Activated CD4-positive, alpha-beta T cell treated with anti-CD3 and anti-CD28 coated beads, Interleukin-2, amount 10 ng/mL, durations not matched to agents 7 days and 5 days (primary cell): ENCODE data around the gene RCHY1. TPM values are rescaled to one million over a fixed set of nuclear protein-coding genes. Genes with fewer than 3 reads are reported as not detected.
A peak's percentile ranks its signal among the peaks of the same experiment; 100 is the strongest.
"Not testable (repeated sequence)": the region's sequence is repeated elsewhere in the genome, so short reads cannot be mapped to it uniquely, and the experiment has no call there.

ENCODE experiments used
- CTCF ChIA-PET: fragments of 350-600 bp; sonication (Branson Sonifier 250); formaldehyde crosslinking; loops from one replicate; lab custom pipeline; 2021; ENCODE audit warnings: antibody characterized with exemption; lab: Charles Lee
- POLR2A ChIA-PET: fragments of 350-600 bp; sonication (Branson Sonifier 250); formaldehyde crosslinking; loops from one replicate; lab custom pipeline; 2021; ENCODE audit warnings: antibody characterized with exemption; lab: Charles Lee
- DNase-seq: peaks from one replicate; pipeline ENCODE4 v3.0.0-alpha.2; 2020
- H3K27ac Mint-ChIP-seq: one replicate; pipeline ENCODE4 v1.8.0; 2021; ENCODE audit warnings: mild to moderate bottlenecking, moderate library complexity, mixed read lengths
- H3K27me3 Mint-ChIP-seq: one replicate; pipeline ENCODE4 v1.8.0; 2021; ENCODE audit warnings: mixed read lengths
- H3K36me3 Mint-ChIP-seq: one replicate; pipeline ENCODE4 v1.8.0; 2021; ENCODE audit warnings: low read depth, mixed read lengths
- H3K4me1 Mint-ChIP-seq: one replicate; pipeline ENCODE4 v1.8.0; 2021; ENCODE audit warnings: mixed read lengths
- H3K4me3 Mint-ChIP-seq: one replicate; pipeline ENCODE4 v1.8.0; 2021; ENCODE audit warnings: mild to moderate bottlenecking, moderate library complexity, mixed read lengths
- H3K9me3 Mint-ChIP-seq: one replicate; pipeline ENCODE4 v1.8.0; 2021; ENCODE audit warnings: mixed read lengths
- total RNA-seq, 2 experiments: library from RNA; stranded (reverse); gene quantifications; one replicate each; pipeline ENCODE4 v1.2.3, GENCODE V29; 2021

Gene RCHY1
- total RNA-seq, 2 experiments from 2014 or later, result 23.5 to 27.1 TPM

DNA sequence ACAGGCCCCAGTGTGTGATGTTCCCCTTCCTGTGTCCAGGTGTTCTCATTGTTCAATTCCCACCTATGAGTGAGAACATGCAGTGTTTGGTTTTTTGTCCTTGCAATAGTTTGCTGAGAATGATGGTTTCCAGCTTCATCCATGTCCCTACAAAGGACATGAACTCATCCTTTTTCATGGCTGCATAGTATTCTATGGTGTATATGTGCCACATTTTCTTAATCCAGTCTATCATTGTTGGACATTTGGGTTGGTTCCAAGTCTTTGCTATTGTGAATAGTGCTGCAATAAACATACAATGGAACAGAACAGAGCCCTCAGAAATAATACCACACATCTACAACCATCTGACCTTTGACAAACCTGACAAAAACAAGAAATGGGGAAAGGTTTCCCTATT, 19.7 kb upstream of the RCHY1 start:
- Mint-ChIP-seq H3K9me3 (peaks cover 21% of the 10 kb centered on the region), H3K36me3 (peaks cover 42% of the 10 kb centered on the region)
- POLR2A ChIA-PET, CTCF ChIA-PET, H3K27ac Mint-ChIP-seq, H3K4me3 Mint-ChIP-seq, DNase-seq, H3K27me3 Mint-ChIP-seq, H3K4me1 Mint-ChIP-seq: not testable (repeated sequence)

DNA sequence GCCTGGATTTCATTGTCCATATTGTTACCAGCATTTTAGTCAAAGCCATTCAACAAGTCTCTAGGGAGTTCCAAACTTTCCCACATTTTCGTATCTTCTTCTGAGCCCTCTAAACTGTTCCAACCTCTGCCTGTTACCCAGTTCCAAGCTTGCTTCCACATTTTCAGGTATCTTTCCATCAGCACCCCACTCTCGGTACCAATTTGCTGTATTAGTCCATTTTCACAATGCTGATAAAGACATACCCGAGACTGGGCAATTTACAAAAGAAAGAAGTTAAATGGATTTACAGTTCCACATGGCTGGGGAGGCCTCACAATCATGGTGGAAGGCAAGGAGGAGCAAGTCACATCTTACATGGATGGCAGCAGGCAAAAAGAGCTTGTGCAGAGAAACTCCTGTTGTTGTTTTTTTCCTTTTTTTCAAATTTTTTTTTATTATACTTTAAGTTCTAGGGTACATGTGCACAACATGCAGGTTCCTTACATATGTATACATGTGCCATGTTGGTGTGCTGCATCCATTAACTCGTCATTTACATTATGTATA, 19.2 kb upstream of the RCHY1 start:
- H3K27ac Mint-ChIP-seq, H3K27me3 Mint-ChIP-seq, POLR2A ChIA-PET, DNase-seq, H3K4me3 Mint-ChIP-seq, CTCF ChIA-PET, H3K4me1 Mint-ChIP-seq: not testable (repeated sequence)
- Mint-ChIP-seq H3K36me3 (peaks cover 44% of the 10 kb centered on the region), H3K9me3 (peaks cover 21% of the 10 kb centered on the region)

DNA sequence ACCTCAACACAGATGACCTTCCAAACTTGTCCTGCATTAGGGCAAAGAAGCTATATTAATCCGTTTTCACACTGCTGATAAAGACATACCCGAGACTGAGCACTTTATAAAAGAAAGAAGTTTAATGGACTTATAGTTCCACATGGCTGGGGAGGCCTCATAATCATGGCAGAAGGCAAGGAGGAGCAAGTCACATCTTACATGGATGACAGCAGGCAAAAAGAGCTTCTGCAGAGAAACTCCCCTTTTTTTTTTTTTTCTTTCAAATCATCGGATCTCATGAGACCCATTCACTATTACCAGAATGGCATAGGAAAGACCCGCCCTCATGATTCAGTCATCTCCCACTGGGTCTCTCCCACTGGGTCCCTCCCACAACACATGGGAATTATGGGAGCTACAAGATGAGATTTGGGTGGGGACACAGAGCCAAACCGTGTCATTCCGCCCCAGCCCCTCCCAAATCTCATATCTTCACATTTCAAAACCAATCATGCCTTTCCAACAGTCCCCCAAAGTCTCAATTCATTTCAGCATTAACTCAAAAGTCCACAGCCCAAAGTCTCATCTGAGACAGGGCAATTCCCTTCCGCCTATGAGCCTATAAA, 17.4 kb upstream of the RCHY1 start:
- H3K4me1 Mint-ChIP-seq, H3K27me3 Mint-ChIP-seq, DNase-seq, H3K4me3 Mint-ChIP-seq, H3K27ac Mint-ChIP-seq: not testable (repeated sequence)
- Mint-ChIP-seq H3K9me3 (peaks cover 18% of the 10 kb centered on the region), H3K36me3 (peaks cover 54% of the 10 kb centered on the region)
- CTCF ChIA-PET, result interaction anchor here (0.9 kb wide), 2 partner anchors 26 to 57 kb away, joined by 3 read pairs; no protein-coding TSS in a partner anchor
- POLR2A ChIA-PET, result interaction anchor here (0.6 to 0.7 kb wide), 2 partner anchors 16 to 234 kb away, joined by 3 to 4 read pairs; no protein-coding TSS in a partner anchor

DNA sequence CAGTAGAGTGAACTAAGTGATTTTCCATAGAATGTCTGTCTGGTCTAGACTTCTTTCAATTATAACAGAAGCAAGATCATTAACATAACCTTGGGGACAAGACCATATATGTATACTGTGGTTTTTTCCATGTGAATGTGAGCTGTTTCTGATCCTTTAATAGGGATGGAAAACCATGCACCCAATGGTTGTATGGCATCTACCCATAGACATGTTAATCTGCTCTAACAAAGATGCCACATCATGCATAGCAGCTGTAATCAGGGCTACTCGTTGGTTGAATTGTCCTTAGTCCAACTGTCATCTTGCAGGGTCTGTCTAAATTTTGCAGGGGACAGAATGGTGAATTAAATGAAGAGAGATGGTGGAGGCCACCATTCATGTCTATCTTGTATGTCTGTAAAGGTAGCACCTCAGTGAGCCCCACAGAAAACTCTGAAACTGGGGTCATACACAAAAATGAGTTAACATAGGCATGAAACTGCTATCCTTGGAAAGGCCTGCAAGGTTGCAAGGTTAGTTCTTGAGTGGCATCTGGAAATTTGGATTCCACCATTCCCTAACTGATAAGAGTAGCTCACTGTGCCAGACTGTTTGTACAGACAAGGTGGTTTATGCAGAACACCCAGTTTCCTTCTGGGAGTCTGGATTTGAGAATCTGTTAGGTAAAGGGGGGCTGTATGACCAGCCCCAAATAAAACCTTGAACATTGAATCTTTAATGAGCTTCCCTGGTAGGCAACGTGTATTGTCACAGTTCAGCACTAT, 16.5 kb upstream of the RCHY1 start:
- DNase-seq, result no peak
- H3K4me3 Mint-ChIP-seq, result no peak overlapping the region
- ChIA-PET POLR2A (interaction anchor here (0.6 kb wide), 1 partner anchor 235 kb away, joined by 4 read pairs; no protein-coding TSS in a partner anchor), CTCF (interaction anchor here (0.6 to 0.9 kb wide), 3 partner anchors 27 to 150 kb away, joined by 3 read pairs; no protein-coding TSS in a partner anchor)
- peaks cover 58% of the 10 kb centered on the region for H3K36me3 Mint-ChIP-seq
- no peaks in the 10 kb centered on the region for H3K4me1 Mint-ChIP-seq
- no peaks in the 10 kb centered on the region for H3K27me3 Mint-ChIP-seq
- peaks cover 18% of the 10 kb centered on the region for H3K9me3 Mint-ChIP-seq
- H3K27ac Mint-ChIP-seq, result no peak overlapping the region

DNA sequence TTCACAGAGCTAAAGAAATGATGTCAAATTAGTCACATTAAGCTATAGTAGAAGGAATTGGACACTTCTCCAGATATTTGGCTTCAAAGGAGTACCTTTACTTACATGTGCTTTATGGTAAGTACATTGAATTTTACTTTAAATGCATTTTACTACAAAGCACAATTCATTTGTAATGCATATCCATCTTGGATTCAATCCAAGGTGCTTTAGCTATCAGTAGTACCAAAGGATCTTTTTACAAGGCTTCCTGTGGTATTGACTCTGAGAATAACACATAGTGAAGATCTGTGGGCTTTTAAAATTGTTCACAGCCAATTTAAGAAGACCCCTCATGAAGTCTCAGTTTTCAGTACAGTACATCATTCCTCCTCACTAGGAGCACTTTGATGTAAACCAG, 13.3 kb upstream of the RCHY1 start:
- DNase-seq, result no peak
- Mint-ChIP-seq H3K27me3 (no peaks in the 10 kb centered on the region), H3K4me3 (no peak overlapping the region), H3K4me1 (peaks cover 8% of the 10 kb centered on the region), H3K9me3 (peaks cover 12% of the 10 kb centered on the region), H3K27ac (no peak overlapping the region), H3K36me3 (peaks cover 60% of the 10 kb centered on the region)
- POLR2A ChIA-PET, result no interaction called here
- CTCF ChIA-PET, result interaction anchor here (0.6 to 3.0 kb wide), 4 partner anchors 11 to 75 kb away, joined by 3 to 15 read pairs (median 4); partner anchors contain the start of genes RCHY1 and THAP6

DNA sequence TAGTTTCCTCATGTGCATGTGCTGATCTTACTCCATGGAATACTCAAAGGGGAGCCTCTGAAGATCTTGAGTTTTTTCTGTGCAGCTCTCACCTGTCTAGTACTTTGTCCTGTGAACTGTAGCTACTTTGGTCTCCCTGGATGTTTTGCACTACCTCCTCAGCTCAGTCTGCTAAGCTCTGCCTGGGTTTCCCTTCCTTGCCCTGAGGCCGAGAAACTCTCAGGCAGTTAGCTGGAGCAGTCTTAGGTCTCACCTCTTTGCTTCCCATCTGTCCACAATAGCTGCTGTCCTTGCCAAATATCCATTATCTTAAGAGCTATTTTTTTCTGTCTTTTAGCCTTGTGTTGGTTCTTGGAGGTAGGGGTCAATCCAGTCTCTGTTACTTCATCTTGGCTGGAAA, 11.7 kb upstream of the RCHY1 start:
- peaks cover 51% of the 10 kb centered on the region for H3K36me3 Mint-ChIP-seq
- ChIA-PET POLR2A (interaction anchor here (1.2 kb wide), 1 partner anchor 11 kb away, joined by 3 read pairs; no protein-coding TSS in a partner anchor), CTCF (interaction anchor here (1.1 kb wide), 1 partner anchor 10 kb away, joined by 3 read pairs; no protein-coding TSS in a partner anchor)
- H3K4me3 Mint-ChIP-seq, result no peak overlapping the region
- no peak for DNase-seq
- H3K9me3 Mint-ChIP-seq, result no peaks in the 10 kb centered on the region
- peaks cover 8% of the 10 kb centered on the region for H3K4me1 Mint-ChIP-seq
- no peak overlapping the region for H3K27ac Mint-ChIP-seq
- H3K27me3 Mint-ChIP-seq, result no peaks in the 10 kb centered on the region

DNA sequence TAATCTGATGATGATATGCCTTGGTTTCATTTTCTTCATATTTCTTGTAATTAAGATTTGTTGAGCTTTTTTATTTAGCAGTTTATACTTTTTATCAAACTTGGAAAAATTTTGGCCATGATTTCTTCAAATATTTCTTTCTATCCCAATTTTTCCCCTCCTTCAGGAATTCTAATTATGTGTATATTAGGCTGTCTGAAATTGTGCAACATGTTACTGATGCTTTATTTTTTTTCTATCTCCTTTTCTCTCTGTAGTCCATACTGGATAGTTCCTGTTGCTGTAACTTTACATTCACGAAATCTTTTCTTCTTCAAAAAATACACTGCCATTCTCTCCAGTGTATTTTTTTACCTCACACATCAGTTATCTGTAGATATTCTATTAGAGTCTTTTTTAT, 10.9 kb upstream of the RCHY1 start:
- ChIA-PET POLR2A (interaction anchor here (0.7 kb wide), 1 partner anchor 52 kb away, joined by 5 read pairs; no protein-coding TSS in a partner anchor), CTCF (no interaction called here)
- DNase-seq, result no peak
- Mint-ChIP-seq H3K27me3 (no peaks in the 10 kb centered on the region), H3K9me3 (no peaks in the 10 kb centered on the region), H3K27ac (no peak overlapping the region), H3K36me3 (peaks cover 51% of the 10 kb centered on the region), H3K4me1 (peaks cover 8% of the 10 kb centered on the region), H3K4me3 (no peak overlapping the region)

DNA sequence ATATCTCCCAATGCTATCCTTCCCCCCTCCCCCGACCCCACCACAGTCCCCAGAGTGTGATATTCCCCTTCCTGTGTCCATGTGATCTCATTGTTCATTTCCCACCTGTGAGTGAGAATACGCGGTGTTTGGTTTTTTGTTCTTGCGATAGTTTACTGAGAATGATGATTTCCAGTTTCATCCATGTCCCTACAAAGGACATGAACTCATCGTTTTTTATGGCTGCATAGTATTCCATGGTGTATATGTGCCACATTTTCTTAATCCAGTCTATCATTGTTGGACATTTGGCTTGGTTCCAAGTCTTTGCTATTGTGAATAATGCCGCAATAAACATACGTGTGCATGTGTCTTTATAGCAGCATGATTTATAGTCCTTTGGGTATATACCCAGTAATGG, 5.2 kb upstream of the RCHY1 start:
- H3K9me3 Mint-ChIP-seq, H3K4me3 Mint-ChIP-seq, DNase-seq, H3K27me3 Mint-ChIP-seq, H3K27ac Mint-ChIP-seq, POLR2A ChIA-PET, CTCF ChIA-PET: not testable (repeated sequence)
- H3K4me1 Mint-ChIP-seq, result peaks cover 30% of the 10 kb centered on the region
- H3K36me3 Mint-ChIP-seq, result peaks cover 44% of the 10 kb centered on the region

DNA sequence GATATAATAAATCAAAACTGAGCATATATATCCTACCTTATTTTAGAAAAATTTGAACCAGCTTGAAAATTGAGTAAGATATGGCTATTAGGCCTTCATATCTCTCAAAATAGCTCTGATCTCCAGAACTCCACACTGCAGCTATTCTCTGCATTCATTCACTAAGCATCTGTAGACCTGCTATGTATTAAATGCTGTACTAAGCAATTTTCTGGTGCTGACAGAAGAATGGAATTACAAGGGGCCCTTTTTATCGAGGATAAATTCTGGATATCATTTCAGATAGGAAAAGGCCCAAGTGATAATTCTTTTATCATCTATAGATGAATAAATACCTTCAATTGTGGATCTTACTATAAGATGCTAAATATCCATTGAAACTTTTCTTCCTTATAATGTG, 1.9 kb upstream of the RCHY1 start:
- peaks cover 32% of the 10 kb centered on the region for H3K4me1 Mint-ChIP-seq
- no peak overlapping the region for H3K4me3 Mint-ChIP-seq
- H3K27me3 Mint-ChIP-seq, result no peaks in the 10 kb centered on the region
- CTCF ChIA-PET, result interaction anchor here (0.7 to 3.3 kb wide), 3 partner anchors 12 to 208 kb away, joined by 3 to 15 read pairs (median 3); partner anchors contain the start of gene USO1
- peaks cover 30% of the 10 kb centered on the region for H3K36me3 Mint-ChIP-seq
- H3K9me3 Mint-ChIP-seq, result no peaks in the 10 kb centered on the region
- POLR2A ChIA-PET, result interaction anchor here (0.6 kb wide), 1 partner anchor 15 kb away, joined by 3 read pairs; no protein-coding TSS in a partner anchor
- H3K27ac Mint-ChIP-seq, result no peak overlapping the region
- no peak for DNase-seq

DNA sequence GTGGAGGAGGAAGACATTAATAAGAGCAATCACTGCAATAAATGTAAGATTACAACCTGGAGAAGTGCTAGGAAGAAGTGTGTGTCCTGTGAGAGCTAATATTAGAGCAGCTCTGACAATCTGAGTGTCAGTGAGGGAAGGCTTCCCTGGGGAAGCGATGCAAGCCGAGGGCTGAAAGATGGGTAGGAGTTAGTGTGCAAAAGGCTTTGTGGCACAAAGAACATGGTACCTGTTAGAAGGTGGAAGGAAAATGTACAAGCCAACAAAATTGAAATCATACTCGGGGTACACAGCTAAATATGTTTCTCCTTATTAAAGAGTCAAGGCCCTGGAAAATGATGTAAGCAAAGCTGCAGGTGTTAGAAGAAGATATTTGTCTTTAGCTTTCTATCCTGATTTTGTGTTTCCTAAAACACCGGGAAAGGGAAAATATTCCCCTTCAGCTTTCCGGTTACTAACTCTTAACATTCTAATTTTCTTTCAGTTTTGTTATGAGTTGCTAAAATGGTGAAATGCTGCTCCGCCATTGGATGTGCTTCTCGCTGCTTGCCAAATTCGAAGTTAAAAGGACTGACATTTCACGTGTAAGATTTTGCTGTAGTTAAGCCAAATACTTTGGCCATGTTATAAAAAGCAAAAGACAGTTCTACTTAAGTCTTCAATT, 878 bp upstream of the RCHY1 start:
- DNase-seq, result peak; percentile 34
- Mint-ChIP-seq H3K27me3 (no peaks in the 10 kb centered on the region), H3K27ac (peak overlapping the region; percentile 99), H3K4me1 (peaks cover 41% of the 10 kb centered on the region), H3K36me3 (peaks cover 33% of the 10 kb centered on the region), H3K9me3 (peaks cover 2% of the 10 kb centered on the region), H3K4me3 (no peak overlapping the region)
- POLR2A ChIA-PET, result interaction anchor here (0.6 to 1.3 kb wide), 3 partner anchors 12 to 1306 kb away, joined by 3 read pairs; partner anchors contain the start of gene USO1
- CTCF ChIA-PET, result interaction anchor here (1.6 to 3.3 kb wide), 3 partner anchors 13 to 209 kb away, joined by 3 to 15 read pairs (median 11); partner anchors contain the start of gene USO1

DNA sequence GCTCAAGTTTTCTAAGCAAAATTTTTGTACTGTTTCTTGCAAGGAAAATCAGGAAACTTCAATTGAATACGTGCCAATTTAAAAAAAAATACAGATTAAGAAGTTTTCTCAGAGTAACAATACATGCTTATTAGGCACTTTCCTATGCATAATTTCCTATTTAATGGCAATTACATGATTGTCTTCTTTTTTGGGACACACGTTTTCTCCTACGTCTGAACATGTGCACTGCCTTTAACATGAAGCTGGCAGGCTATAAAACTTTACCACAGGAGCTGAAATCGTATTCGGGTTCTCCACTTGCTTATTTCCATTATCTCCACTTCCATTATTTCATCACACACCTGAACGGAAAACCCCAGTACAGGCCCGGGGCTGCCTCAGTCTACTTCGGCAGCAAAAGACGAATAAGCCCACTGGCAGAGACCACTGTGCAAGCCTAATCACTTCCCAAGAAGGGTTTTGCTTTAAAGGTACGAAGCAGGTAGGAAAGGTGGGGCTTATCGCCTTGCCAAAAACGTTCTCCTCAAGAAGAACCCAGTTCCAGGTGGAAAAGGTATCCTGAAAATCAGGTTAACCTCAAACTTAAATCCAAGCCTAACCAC, 575 bp downstream of the RCHY1 start:
- Mint-ChIP-seq H3K27me3 (no peaks in the 10 kb centered on the region), H3K4me3 (no peak overlapping the region), H3K9me3 (peaks cover 4% of the 10 kb centered on the region), H3K4me1 (peaks cover 50% of the 10 kb centered on the region), H3K27ac (peak overlapping the region; percentile 99), H3K36me3 (peaks cover 32% of the 10 kb centered on the region)
- ChIA-PET CTCF (interaction anchor here (1.2 to 3.3 kb wide), 5 partner anchors 14 to 210 kb away, joined by 3 to 15 read pairs (median 6); partner anchors contain the start of genes ODAPH and USO1), POLR2A (no interaction called here)
- no peak for DNase-seq
